ENCODE data around the gene PUM2.
"Not testable (repeated sequence)": the region's sequence is repeated elsewhere in the genome, so short reads cannot be mapped to it uniquely, and the experiment has no call there.

Gene PUM2

GRCh38 chr2:20378341-20378740 lies 27.7 kb upstream of the PUM2 start:
- Histone ChIP-seq H3K9ac (ENCODE audit: insufficient read length, low read depth) (no peak overlapping the region), H3K4me3 (ENCODE audit: insufficient read length, low read depth) (no peak overlapping the region), H3K27me3 (ENCODE audit: insufficient read depth, insufficient read length) (no peaks in the 10 kb centered on the region), H3K36me3 (ENCODE audit: insufficient read depth, insufficient read length, low read length) (no peaks in the 10 kb centered on the region), H3K9me3 (ENCODE audit: insufficient read depth, low read length) (no peaks in the 10 kb centered on the region), H3K4me1 (ENCODE audit: insufficient read depth, insufficient read length) (peaks cover 3% of the 10 kb centered on the region)
- DNase-seq (ENCODE audit: low read depth, low spot score): no peak
- TF ChIP-seq SUZ12 (IDR thresholded peaks at IDR 0.05; ENCODE audit: extremely low read depth, insufficient read depth, insufficient read length): no peak
- no peak for TF ChIP-seq ZNF274 (IDR thresholded peaks at IDR 0.05; ENCODE audit: low read depth, low read length)
- TF ChIP-seq YY1 (IDR thresholded peaks at IDR 0.05; ENCODE audit: insufficient read depth, insufficient read length): no peak

- H3K27me3 ChIP-seq (ENCODE audit: insufficient read depth, insufficient read length): no peaks in the 10 kb centered on the region
- no peak for DNase-seq (ENCODE audit: low read depth, low spot score)
- H3K9me3 ChIP-seq (ENCODE audit: insufficient read depth, low read length): no peaks in the 10 kb centered on the region
- no peak overlapping the region for H3K4me3 ChIP-seq (ENCODE audit: insufficient read length, low read depth)
- TF ChIP-seq ZNF274 (IDR thresholded peaks at IDR 0.05; ENCODE audit: low read depth, low read length): no peak
- no peak for TF ChIP-seq YY1 (IDR thresholded peaks at IDR 0.05; ENCODE audit: insufficient read depth, insufficient read length)
- TF ChIP-seq SUZ12 (IDR thresholded peaks at IDR 0.05; ENCODE audit: extremely low read depth, insufficient read depth, insufficient read length): no peak
- H3K36me3 ChIP-seq (ENCODE audit: insufficient read depth, insufficient read length, low read length): no peaks in the 10 kb centered on the region
- no peak overlapping the region for H3K9ac ChIP-seq (ENCODE audit: insufficient read length, low read depth)
- H3K4me1 ChIP-seq (ENCODE audit: insufficient read depth, insufficient read length): peaks cover 3% of the 10 kb centered on the region
Measured at GRCh38 chr2:20377741-20378140, 27.1 kb upstream of the PUM2 start.

GRCh38 chr2:20374982-20375381 lies 24.3 kb upstream of the PUM2 start:
- H3K4me3 ChIP-seq (ENCODE audit: insufficient read length, low read depth); H3K36me3 ChIP-seq (ENCODE audit: insufficient read depth, insufficient read length, low read length); DNase-seq (ENCODE audit: low read depth, low spot score); H3K4me1 ChIP-seq (ENCODE audit: insufficient read depth, insufficient read length); H3K9ac ChIP-seq (ENCODE audit: insufficient read length, low read depth); H3K27me3 ChIP-seq (ENCODE audit: insufficient read depth, insufficient read length); H3K9me3 ChIP-seq (ENCODE audit: insufficient read depth, low read length): not testable (repeated sequence)

- no peaks in the 10 kb centered on the region for H3K27me3 ChIP-seq (ENCODE audit: insufficient read depth, insufficient read length)
- H3K9me3 ChIP-seq (ENCODE audit: insufficient read depth, low read length): peaks cover 7% of the 10 kb centered on the region
- H3K4me1 ChIP-seq (ENCODE audit: insufficient read depth, insufficient read length): no peaks in the 10 kb centered on the region
- no peak overlapping the region for H3K9ac ChIP-seq (ENCODE audit: insufficient read length, low read depth)
- TF ChIP-seq ZNF274 (IDR thresholded peaks at IDR 0.05; ENCODE audit: low read depth, low read length): no peak
- no peak for TF ChIP-seq YY1 (IDR thresholded peaks at IDR 0.05; ENCODE audit: insufficient read depth, insufficient read length)
- no peak for TF ChIP-seq SUZ12 (IDR thresholded peaks at IDR 0.05; ENCODE audit: extremely low read depth, insufficient read depth, insufficient read length)
- no peak overlapping the region for H3K4me3 ChIP-seq (ENCODE audit: insufficient read length, low read depth)
- H3K36me3 ChIP-seq (ENCODE audit: insufficient read depth, insufficient read length, low read length): no peaks in the 10 kb centered on the region
- DNase-seq (ENCODE audit: low read depth, low spot score): no peak
Measured at GRCh38 chr2:20372896-20373640, 22.4 kb upstream of the PUM2 start.

- peaks cover 12% of the 10 kb centered on the region for H3K9me3 ChIP-seq (ENCODE audit: insufficient read depth, low read length)
- H3K4me1 ChIP-seq (ENCODE audit: insufficient read depth, insufficient read length): no peaks in the 10 kb centered on the region
- H3K4me3 ChIP-seq (ENCODE audit: insufficient read length, low read depth): no peak overlapping the region
- no peak for TF ChIP-seq YY1 (IDR thresholded peaks at IDR 0.05; ENCODE audit: insufficient read depth, insufficient read length)
- TF ChIP-seq ZNF274 (IDR thresholded peaks at IDR 0.05; ENCODE audit: low read depth, low read length): no peak
- TF ChIP-seq SUZ12 (IDR thresholded peaks at IDR 0.05; ENCODE audit: extremely low read depth, insufficient read depth, insufficient read length): no peak
- no peaks in the 10 kb centered on the region for H3K27me3 ChIP-seq (ENCODE audit: insufficient read depth, insufficient read length)
- no peak overlapping the region for H3K9ac ChIP-seq (ENCODE audit: insufficient read length, low read depth)
- no peaks in the 10 kb centered on the region for H3K36me3 ChIP-seq (ENCODE audit: insufficient read depth, insufficient read length, low read length)
- DNase-seq (ENCODE audit: low read depth, low spot score): no peak
Measured at GRCh38 chr2:20371323-20372025, 20.8 kb upstream of the PUM2 start.

- H3K9me3 ChIP-seq (ENCODE audit: insufficient read depth, low read length): peaks cover 12% of the 10 kb centered on the region
- no peak for DNase-seq (ENCODE audit: low read depth, low spot score)
- H3K9ac ChIP-seq (ENCODE audit: insufficient read length, low read depth): no peak overlapping the region
- no peak for TF ChIP-seq SUZ12 (IDR thresholded peaks at IDR 0.05; ENCODE audit: extremely low read depth, insufficient read depth, insufficient read length)
- TF ChIP-seq ZNF274 (IDR thresholded peaks at IDR 0.05; ENCODE audit: low read depth, low read length): no peak
- no peak for TF ChIP-seq YY1 (IDR thresholded peaks at IDR 0.05; ENCODE audit: insufficient read depth, insufficient read length)
- H3K4me1 ChIP-seq (ENCODE audit: insufficient read depth, insufficient read length): no peaks in the 10 kb centered on the region
- no peaks in the 10 kb centered on the region for H3K27me3 ChIP-seq (ENCODE audit: insufficient read depth, insufficient read length)
- no peak overlapping the region for H3K4me3 ChIP-seq (ENCODE audit: insufficient read length, low read depth)
- H3K36me3 ChIP-seq (ENCODE audit: insufficient read depth, insufficient read length, low read length): no peaks in the 10 kb centered on the region
Measured at GRCh38 chr2:20370191-20370590, 19.5 kb upstream of the PUM2 start.

- Histone ChIP-seq H3K9me3 (ENCODE audit: insufficient read depth, low read length) (peaks cover 12% of the 10 kb centered on the region), H3K36me3 (ENCODE audit: insufficient read depth, insufficient read length, low read length) (no peaks in the 10 kb centered on the region), H3K4me3 (ENCODE audit: insufficient read length, low read depth) (no peak overlapping the region), H3K9ac (ENCODE audit: insufficient read length, low read depth) (no peak overlapping the region), H3K27me3 (ENCODE audit: insufficient read depth, insufficient read length) (no peaks in the 10 kb centered on the region), H3K4me1 (ENCODE audit: insufficient read depth, insufficient read length) (no peaks in the 10 kb centered on the region)
- TF ChIP-seq YY1 (IDR thresholded peaks at IDR 0.05; ENCODE audit: insufficient read depth, insufficient read length) (no peak), SUZ12 (IDR thresholded peaks at IDR 0.05; ENCODE audit: extremely low read depth, insufficient read depth, insufficient read length) (no peak), ZNF274 (IDR thresholded peaks at IDR 0.05; ENCODE audit: low read depth, low read length) (no peak)
- DNase-seq (ENCODE audit: low read depth, low spot score): no peak
Measured at GRCh38 chr2:20369366-20369765, 18.7 kb upstream of the PUM2 start.
